Measurements from ENCODE around the gene RAI14. TPM values are rescaled to one million over a fixed set of nuclear protein-coding genes. Genes with fewer than 3 reads are reported as not detected.

RAI14 gene
- total RNA-seq, 2 donors from 2014 or later, result 70.7 to 80.1 TPM

GRCh38 chr5:34684281-34684979, 28.3 kb downstream of the RAI14 start:
- ATAC-seq (ENCODE audit: insufficient number of reproducible peaks, low FRiP score, low read depth), result no peak
- peaks cover 33 to 83% of the 10 kb centered on the region in 2 donors for H3K4me1 ChIP-seq (ENCODE audit: control insufficient read depth in 1 of 2, low read depth in 2 of 2)
- TF ChIP-seq CTCF (IDR thresholded peaks at IDR 0.05), result no peak
- no peaks in the 10 kb centered on the region for H3K27me3 ChIP-seq (replicated peaks; ENCODE audit: insufficient read depth)
- H3K36me3 ChIP-seq, result no peaks in the 10 kb centered on the region
- H3K4me3 ChIP-seq, result no peak overlapping the region
- peak; percentile 19 for DNase-seq (ENCODE audit: low spot score)
- H3K27ac ChIP-seq, result peak overlapping the region; percentile 36 to 62
- no peaks in the 10 kb centered on the region for H3K9me3 ChIP-seq

GRCh38 chr5:34684980-34685352, 28.8 kb downstream of the RAI14 start:
- Histone ChIP-seq H3K4me1 (ENCODE audit: control insufficient read depth in 1 of 2, low read depth in 2 of 2) (peaks cover 33 to 87% of the 10 kb centered on the region in 2 donors), H3K9me3 (no peaks in the 10 kb centered on the region), H3K4me3 (no peak overlapping the region), H3K36me3 (no peaks in the 10 kb centered on the region), H3K27me3 (replicated peaks; ENCODE audit: insufficient read depth) (no peaks in the 10 kb centered on the region), H3K27ac (peak overlapping the region; percentile 36 to 62)
- no peak for DNase-seq (ENCODE audit: low spot score)
- ATAC-seq (ENCODE audit: insufficient number of reproducible peaks, low FRiP score, low read depth), result no peak
- TF ChIP-seq CTCF (IDR thresholded peaks at IDR 0.05), result no peak

GRCh38 chr5:34685485-34686165, 29.5 kb downstream of the RAI14 start:
- no peak for ATAC-seq (ENCODE audit: insufficient number of reproducible peaks, low FRiP score, low read depth)
- Histone ChIP-seq H3K4me1 (ENCODE audit: control insufficient read depth in 1 of 2, low read depth in 2 of 2) (peaks cover 34 to 89% of the 10 kb centered on the region in 2 donors), H3K36me3 (no peaks in the 10 kb centered on the region), H3K9me3 (no peaks in the 10 kb centered on the region), H3K27ac (peak overlapping the region in 1 of 2 donors; percentile 62), H3K27me3 (replicated peaks; ENCODE audit: insufficient read depth) (no peaks in the 10 kb centered on the region), H3K4me3 (no peak overlapping the region)
- no peak for TF ChIP-seq CTCF (IDR thresholded peaks at IDR 0.05)
- DNase-seq (ENCODE audit: low spot score), result no peak

- DNase-seq (ENCODE audit: low spot score) (peak; percentile 57), ATAC-seq (ENCODE audit: insufficient number of reproducible peaks, low FRiP score, low read depth) (peak; percentile 68)
- Histone ChIP-seq H3K27ac (peak overlapping the region; percentile 62 to 70), H3K36me3 (no peaks in the 10 kb centered on the region), H3K4me1 (ENCODE audit: control insufficient read depth in 1 of 2, low read depth in 2 of 2) (peaks cover 42 to 91% of the 10 kb centered on the region in 2 donors), H3K27me3 (replicated peaks; ENCODE audit: insufficient read depth) (no peaks in the 10 kb centered on the region), H3K4me3 (no peak overlapping the region), H3K9me3 (no peaks in the 10 kb centered on the region)
- no peak for TF ChIP-seq CTCF (IDR thresholded peaks at IDR 0.05)
These were observed 30.7 kb downstream of the RAI14 start for GRCh38 chr5:34686762-34687268.

GRCh38 chr5:34687269-34688011, 31.3 kb downstream of the RAI14 start:
- no peak overlapping the region for H3K4me3 ChIP-seq
- peaks cover 44 to 97% of the 10 kb centered on the region in 2 donors for H3K4me1 ChIP-seq (ENCODE audit: control insufficient read depth in 1 of 2, low read depth in 2 of 2)
- no peaks in the 10 kb centered on the region for H3K36me3 ChIP-seq
- ATAC-seq (ENCODE audit: insufficient number of reproducible peaks, low FRiP score, low read depth) (no peak), DNase-seq (ENCODE audit: low spot score) (no peak)
- peak overlapping the region; percentile 62 to 70 for H3K27ac ChIP-seq
- H3K9me3 ChIP-seq, result no peaks in the 10 kb centered on the region
- no peak for TF ChIP-seq CTCF (IDR thresholded peaks at IDR 0.05)
- H3K27me3 ChIP-seq (replicated peaks; ENCODE audit: insufficient read depth), result no peaks in the 10 kb centered on the region
